ENCODE data around the gene TMPRSS3.

TMPRSS3 gene

GRCh38 chr21:42407476-42407875, 11.6 kb upstream of the TMPRSS3 start:
- DNase-seq: no peak

GRCh38 chr21:42406866-42407265, 11.0 kb upstream of the TMPRSS3 start:
- no peak for DNase-seq

GRCh38 chr21:42406201-42406621, 10.4 kb upstream of the TMPRSS3 start:
- DNase-seq: peak; percentile 84

GRCh38 chr21:42405064-42406013, 9.5 kb upstream of the TMPRSS3 start:
- peak; percentile 46 for DNase-seq

- DNase-seq: peak; percentile 61
Observed at GRCh38 chr21:42404539-42404938, 8.7 kb upstream of the TMPRSS3 start.

- peak; percentile 72 for DNase-seq
Observed at GRCh38 chr21:42403611-42404231, 7.9 kb upstream of the TMPRSS3 start, which contains the start of gene UBASH3A. Gene UBASH3A (plus strand): TSS chr21:42403902. CDS start chr21:42403946, 44 bp downstream.

GRCh38 chr21:42401820-42402251, 6.0 kb upstream of the TMPRSS3 start:
- DNase-seq: no peak

GRCh38 chr21:42401154-42401553, 5.3 kb upstream of the TMPRSS3 start:
- DNase-seq: no peak

- peak; percentile 54 for DNase-seq
Observed at GRCh38 chr21:42400525-42400924, 4.7 kb upstream of the TMPRSS3 start.

GRCh38 chr21:42398436-42399028, 2.7 kb upstream of the TMPRSS3 start:
- DNase-seq: no peak

GRCh38 chr21:42397746-42398394, 2.0 kb upstream of the TMPRSS3 start:
- DNase-seq: no peak

- DNase-seq: no peak
Observed at GRCh38 chr21:42396799-42397745, 1.2 kb upstream of the TMPRSS3 start.

GRCh38 chr21:42395302-42395701, 550 bp downstream of the TMPRSS3 start:
- no peak for DNase-seq

GRCh38 chr21:42393443-42393950, 2.4 kb downstream of the TMPRSS3 start:
- no peak for DNase-seq

- peak; percentile 51 for DNase-seq
Observed at GRCh38 chr21:42392731-42393442, 3.0 kb downstream of the TMPRSS3 start.

GRCh38 chr21:42391297-42391696, 4.6 kb downstream of the TMPRSS3 start:
- no peak for DNase-seq

GRCh38 chr21:42390696-42391095, 5.2 kb downstream of the TMPRSS3 start:
- DNase-seq: no peak

- no peak for DNase-seq
Observed at GRCh38 chr21:42390193-42390592, 5.7 kb downstream of the TMPRSS3 start.

- no peak for DNase-seq
Observed at GRCh38 chr21:42389449-42389835, 6.4 kb downstream of the TMPRSS3 start.

- peak; percentile 25 for DNase-seq
Observed at GRCh38 chr21:42388740-42389448, 7.0 kb downstream of the TMPRSS3 start.

Measured in activated CD4-positive, alpha-beta T cell treated with anti-CD3 and anti-CD28 coated beads, Interleukin-2, Interleukin-6, amounts not matched to agents 100 ng/mL and 50 ng/mL, durations not matched to agents 16 hours and 8 hours (primary cell).